GM19025 (cell line): ENCODE data around the gene GALNT3.

Source experiments
- ATAC-seq: cut with Tn5 transposase; IDR thresholded peaks from one replicate; pipeline ENCODE4 v1.9.1; 2021; ENCODE audit warnings: mild to moderate bottlenecking, low read depth, moderate library complexity; ENCODE audit not compliant: unreplicated experiment

GALNT3 gene

GRCh38 chr2:165796819-165797530 lies 2.9 kb upstream of the GALNT3 start:
- ATAC-seq = no peak

DNA sequence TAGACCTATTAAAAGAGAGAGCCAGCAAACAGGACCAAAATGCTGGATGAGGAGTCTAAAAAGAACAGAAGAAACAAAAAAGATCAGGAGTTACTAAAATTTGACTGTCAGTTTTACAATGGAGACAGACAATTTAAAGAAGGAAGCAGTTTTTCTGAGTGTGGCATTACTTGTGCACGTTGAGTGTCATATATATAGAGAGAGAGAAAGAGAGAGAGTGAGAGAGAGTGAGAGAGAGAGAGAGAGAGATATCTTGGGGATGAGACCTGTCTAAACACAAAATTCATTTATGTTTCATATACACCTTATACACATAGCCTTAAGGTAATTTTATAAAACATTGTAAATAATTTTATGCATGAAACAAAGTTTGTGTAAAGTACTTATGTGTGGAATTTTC lies 2.1 kb upstream of the GALNT3 start:
- ATAC-seq = no peak

DNA sequence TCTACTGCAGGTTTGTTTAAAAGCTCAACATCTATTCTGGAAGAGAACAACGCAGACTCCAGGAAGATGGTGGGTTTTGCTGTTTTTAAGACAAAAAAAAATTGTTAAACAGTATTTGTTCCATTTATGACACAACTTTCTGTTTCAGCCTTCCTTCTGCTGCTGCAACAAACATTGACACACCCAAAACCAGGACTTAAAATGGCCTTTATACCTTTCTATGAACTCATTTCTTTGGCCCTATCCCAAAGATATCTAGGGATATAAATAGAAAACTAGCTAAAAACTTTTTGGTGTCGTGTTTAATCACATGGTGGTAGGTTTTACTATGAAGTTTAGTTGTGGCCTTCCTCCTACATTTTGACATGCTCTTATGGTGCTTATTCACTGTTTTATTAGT lies 964 bp upstream of the GALNT3 start:
- ATAC-seq = no peak

DNA sequence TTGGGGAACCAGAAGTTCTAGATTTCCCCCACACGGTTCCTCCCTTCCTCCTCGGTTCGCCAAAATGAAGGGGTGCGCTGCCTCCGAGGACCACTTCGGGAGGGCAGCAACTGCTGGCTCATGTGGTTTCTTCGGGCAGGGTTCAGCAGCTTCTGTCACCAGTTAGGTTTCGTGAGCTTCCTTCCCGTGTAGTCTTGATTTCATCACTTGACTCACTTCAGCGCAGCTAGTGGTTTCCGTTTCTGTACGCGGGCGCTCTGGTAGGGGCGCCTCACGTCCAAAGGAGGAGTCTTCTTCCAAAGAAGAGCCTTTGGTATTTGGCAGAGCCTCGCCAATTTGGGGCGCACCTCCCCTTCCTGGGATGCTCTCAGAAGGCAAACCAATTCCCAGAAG lies 485 bp upstream of the GALNT3 start:
- peak; percentile 97 for ATAC-seq

DNA sequence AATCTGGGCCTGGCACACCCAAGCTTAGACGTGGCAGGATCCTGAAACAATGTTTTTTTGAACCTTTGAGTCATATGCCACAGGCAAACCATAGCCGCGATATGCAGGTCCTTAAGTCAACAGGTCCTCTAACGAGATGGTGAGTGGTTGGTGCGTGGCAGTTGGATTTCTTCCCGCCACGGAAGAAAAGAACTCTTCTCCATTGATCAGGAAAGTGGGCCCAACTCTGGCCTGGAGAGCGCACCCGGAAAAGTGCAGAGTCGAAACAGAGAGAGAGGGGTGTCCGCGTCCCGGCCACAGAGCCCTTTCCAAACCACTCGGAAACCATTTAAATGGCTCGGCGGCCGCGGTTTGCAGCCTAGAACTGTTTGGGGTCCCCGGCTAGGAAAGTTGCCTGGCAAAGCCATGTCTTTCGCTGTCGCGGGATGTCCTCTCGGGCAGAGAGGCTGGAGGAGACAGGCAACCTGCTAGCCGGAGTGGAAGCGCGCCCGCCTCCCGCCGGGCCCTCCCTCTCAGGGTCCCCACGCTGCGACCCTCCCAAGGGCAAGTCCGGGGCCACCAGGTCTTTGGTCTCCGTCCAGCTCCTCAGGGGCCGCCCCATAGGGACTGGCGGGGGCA lies 777 bp downstream of the GALNT3 start:
- ATAC-seq = peak; percentile 2

DNA sequence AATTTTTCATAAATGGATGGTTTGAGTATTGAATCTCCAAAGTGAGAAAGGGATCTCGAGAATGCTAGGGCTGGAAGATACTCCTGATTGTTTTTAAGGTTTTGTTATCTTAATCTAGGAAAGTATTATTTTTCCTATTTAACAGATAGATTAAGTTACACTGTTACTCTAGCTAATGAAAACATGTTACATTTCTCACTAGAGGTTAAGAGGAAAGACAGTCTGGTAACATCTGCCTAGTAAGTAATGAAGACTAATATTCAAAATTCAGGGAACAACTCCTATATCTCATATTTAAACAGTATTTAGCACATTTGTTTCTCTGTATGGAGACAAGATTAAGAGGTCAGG lies 2.0 kb downstream of the GALNT3 start:
- no peak for ATAC-seq

DNA sequence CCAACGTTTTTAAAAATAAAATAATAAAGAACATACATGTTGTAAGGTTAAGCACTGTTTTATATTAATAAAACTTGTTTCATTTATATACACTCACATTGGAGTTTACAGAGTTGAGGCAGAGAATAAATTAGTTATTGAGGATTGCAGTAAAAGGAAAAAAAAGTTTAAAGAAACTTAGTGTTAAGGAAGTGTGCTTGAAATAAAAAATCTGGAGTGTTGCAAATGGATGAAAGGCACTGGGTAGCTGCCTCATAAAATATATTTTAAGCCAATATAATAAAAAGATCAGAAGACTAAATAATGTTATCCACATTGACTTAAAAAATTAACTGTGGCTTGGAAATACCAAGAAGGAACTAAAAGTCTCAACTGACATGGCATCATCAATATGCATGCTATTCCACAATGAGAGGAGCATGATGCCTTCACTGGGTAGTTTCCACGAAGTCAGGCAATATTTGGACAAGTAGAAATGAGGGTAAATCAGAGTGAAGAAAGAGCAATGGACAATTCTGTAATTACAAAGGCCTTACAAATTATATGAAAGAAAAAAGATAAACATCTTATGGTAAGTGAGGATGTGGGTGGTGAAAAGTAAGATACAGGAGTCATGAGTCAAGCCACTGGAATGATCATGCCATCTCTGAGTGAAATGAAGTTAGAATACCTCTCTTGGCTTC lies 2.5 kb downstream of the GALNT3 start:
- no peak for ATAC-seq

- ATAC-seq = no peak
These were observed 3.6 kb downstream of the GALNT3 start for GRCh38 chr2:165790466-165790865.

DNA sequence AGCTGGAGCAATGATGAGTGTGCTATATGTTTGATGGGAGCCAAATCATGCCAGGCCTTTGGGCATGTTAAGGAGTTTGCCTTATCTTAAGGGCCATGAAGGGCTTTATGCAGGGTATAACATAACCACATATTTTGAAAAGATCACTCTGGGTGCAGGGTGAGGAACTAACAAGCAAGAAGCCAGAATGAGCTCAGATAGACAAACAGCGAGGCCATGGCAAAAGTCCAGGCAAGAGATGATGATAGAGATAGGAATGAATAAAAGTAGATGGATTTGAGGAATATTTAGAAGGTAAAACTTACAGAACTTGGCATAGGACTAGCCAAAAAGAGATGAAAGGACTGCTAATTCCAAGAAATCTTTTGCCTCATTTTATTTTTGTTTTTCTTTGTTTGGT lies 6.7 kb downstream of the GALNT3 start:
- ATAC-seq = no peak

GRCh38 chr2:165779706-165780105 lies 14.3 kb downstream of the GALNT3 start:
- ATAC-seq = no peak

GRCh38 chr2:165778653-165779451 lies 15.2 kb downstream of the GALNT3 start:
- no peak for ATAC-seq

DNA sequence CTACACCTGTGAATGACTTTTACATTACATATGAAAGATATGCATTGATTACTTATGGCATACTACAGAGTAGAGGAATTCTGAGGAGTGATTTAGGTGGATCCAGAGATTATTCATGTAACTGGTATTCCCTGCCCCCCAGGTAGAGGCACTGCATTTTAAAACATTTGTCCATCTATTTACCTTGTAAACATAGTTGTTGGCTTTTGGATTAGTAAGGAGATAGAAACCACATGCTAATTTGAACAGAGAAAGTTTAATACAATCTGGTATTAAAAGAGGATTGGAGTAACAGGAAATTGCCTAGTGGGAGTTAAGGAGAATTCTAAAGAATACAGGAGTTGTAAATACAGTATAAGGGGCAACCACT lies 15.9 kb downstream of the GALNT3 start:
- ATAC-seq = no peak

- ATAC-seq = no peak
These were observed 16.4 kb downstream of the GALNT3 start for GRCh38 chr2:165777522-165778186.

GRCh38 chr2:165776796-165777195 lies 17.3 kb downstream of the GALNT3 start:
- ATAC-seq = no peak

DNA sequence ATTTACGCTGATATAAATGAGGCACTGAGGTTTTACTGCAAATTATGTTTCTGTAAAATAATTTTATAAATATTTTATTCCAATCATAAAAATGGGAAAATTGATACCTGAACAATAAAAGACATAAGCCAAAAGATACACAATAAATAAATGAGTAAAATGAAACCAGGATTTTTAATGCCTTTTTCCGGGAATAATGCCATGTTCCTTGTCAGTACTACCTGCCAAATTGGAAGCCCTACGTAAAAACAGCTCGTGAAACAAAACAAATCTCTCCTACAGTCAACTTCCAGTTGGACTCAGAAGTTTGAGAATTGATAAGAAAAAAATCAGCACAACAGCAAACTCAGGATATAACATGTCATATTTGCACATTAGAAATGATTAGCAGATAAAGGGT lies 18.0 kb downstream of the GALNT3 start:
- ATAC-seq = no peak

DNA sequence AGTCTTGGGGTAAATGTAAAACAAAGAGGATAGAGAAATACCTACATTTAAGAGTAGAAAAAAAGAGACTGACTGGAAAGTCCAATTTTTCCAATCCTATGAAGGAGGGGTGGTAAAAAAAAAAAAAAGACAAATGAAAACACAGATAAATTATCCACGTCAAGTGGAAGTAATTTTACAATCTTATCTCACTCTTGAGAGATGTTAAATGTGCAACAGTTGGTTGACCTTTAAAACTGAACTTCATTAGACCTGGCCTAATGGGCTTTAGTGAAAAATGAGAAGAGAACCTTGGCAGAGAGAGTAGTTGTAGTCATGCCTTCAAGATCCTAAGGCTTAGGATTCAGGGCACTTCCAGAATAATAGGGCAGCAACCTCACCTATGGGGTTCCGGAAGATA lies 20.4 kb downstream of the GALNT3 start:
- no peak for ATAC-seq

GRCh38 chr2:165772183-165772582 lies 21.9 kb downstream of the GALNT3 start:
- no peak for ATAC-seq

GRCh38 chr2:165766326-165766927 lies 27.6 kb downstream of the GALNT3 start:
- no peak for ATAC-seq

GRCh38 chr2:165762723-165763122 lies 31.3 kb downstream of the GALNT3 start:
- no peak for ATAC-seq

GRCh38 chr2:165757906-165758675 lies 36.0 kb downstream of the GALNT3 start:
- no peak for ATAC-seq
